H1 (cell line): Measurements from ENCODE around the gene CFAP54. TPM values are rescaled to one million over a fixed set of nuclear protein-coding genes. Genes with fewer than 3 reads are reported as not detected.

Experiments
- TBP ChIP-seq: IDR thresholded peaks from 2 replicates; pipeline ENCODE4 v1.6.1; 2011; ENCODE audit warnings: low read depth, low read length, improper control_type of control experiment
- polyA plus RNA-seq, 7 experiments: library from polyadenylated mRNA; depleted of rRNA in 3 of 7; stranded (reverse) in 5 of 7; unstranded in 2 of 7; fragments of >200 nt in 5 of 7; fragments of 200-250 nt in 2 of 7; gene quantifications; 1 replicate in 5 of 7; 2 replicates in 1 of 7; 4 replicates in 1 of 7; pipeline versions ENCODE4 v1.2.1 to v1.2.3, GENCODE V29; 2011 to 2013; ENCODE audit warnings: missing spikeins in 2 of 7, mixed read lengths in 2 of 7
- total RNA-seq: library from RNA; stranded (reverse); fragmentation: NEBNext Ultra II Directional; extraction: Animal tissue kit (Norgen Biotek cat#: 25700); gene quantifications from 2 replicates; pipeline ENCODE4 v1.2.1, GENCODE V29; 2021

The CFAP54 gene
- total and polyA plus RNA-seq, 2 of the 8 experiments (the other 6 are each of a cell fraction or from before 2014, with no cell fraction given), result 0.17 to 0.33 TPM

DNA sequence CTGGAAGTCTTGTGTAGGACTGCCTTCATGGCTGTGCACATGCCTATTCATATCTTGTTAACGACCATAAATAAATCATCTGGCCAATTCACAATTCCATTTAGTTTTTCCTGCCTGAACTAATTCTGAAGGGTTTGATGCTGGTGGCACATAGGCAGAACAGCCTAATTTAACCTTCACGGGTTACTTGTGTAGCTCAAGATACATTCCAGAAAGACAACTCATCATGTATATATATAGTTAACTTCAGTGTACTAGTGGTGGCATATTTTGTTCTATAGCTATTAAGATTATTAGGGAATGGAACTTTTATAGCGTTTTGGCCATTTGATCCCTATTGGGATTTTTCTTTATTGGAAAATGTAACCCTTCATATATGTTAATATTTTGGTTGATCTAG is 31.4 kb downstream of the CFAP54 start (continued):
- no peak for TF ChIP-seq TBP
